HG02840 (cell line): Measurements from ENCODE around the gene ADAMTS16.

ENCODE experiments used
- ATAC-seq: cut with Tn5 transposase; IDR thresholded peaks from one replicate; pipeline ENCODE4 v1.9.1; 2021; ENCODE audit warnings: mild to moderate bottlenecking, moderate library complexity, moderate number of reproducible peaks; ENCODE audit not compliant: unreplicated experiment, low FRiP score

The ADAMTS16 gene

GRCh38 chr5:5220901-5221631 lies 80.9 kb downstream of the ADAMTS16 start:
- no peak for ATAC-seq

GRCh38 chr5:5221724-5222123 lies 81.6 kb downstream of the ADAMTS16 start:
- ATAC-seq = no peak

- ATAC-seq = no peak
Measured at GRCh38 chr5:5231576-5231975, 91.4 kb downstream of the ADAMTS16 start.

- ATAC-seq = no peak
Measured at GRCh38 chr5:5234912-5235311, 94.8 kb downstream of the ADAMTS16 start.

GRCh38 chr5:5235685-5236084 lies 95.6 kb downstream of the ADAMTS16 start:
- no peak for ATAC-seq

DNA sequence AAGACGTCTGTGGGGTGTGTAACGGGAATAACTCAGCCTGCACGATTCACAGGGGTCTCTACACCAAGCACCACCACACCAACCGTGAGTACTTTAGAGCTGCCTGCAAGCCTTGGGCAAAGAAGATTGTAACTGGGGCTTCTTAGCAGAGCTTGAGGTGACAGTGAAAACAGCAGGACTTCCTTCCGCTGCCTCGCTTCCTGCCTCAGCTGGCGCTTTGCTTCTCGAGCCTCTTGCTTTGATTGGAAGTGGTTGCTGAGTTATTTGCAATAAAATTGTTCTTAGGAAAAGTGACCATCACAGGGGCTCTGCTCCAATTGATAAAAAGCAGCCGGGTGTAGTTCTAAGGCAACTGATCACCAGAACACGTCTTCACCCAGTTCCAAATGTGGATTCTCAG lies 99.1 kb downstream of the ADAMTS16 start:
- no peak for ATAC-seq

DNA sequence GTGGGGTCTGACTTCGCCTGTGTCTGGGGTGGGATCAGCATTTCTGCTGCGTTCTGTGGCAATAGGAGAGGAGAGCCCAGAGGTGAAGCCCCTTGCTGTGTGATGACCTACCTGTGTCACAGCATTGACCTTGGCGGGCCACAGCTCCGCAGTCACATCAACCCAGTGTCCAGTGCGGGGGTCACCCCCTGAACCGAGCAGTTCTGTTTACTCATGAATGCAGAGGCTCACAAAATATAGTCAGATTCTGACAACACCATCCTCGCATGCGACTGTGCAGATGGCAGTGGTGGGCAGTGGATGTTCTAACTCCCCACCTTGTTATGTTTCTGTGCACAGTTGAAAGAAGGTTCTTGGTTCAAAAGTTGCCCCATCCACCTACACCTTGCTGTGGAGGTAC lies 100.1 kb downstream of the ADAMTS16 start:
- ATAC-seq = no peak

DNA sequence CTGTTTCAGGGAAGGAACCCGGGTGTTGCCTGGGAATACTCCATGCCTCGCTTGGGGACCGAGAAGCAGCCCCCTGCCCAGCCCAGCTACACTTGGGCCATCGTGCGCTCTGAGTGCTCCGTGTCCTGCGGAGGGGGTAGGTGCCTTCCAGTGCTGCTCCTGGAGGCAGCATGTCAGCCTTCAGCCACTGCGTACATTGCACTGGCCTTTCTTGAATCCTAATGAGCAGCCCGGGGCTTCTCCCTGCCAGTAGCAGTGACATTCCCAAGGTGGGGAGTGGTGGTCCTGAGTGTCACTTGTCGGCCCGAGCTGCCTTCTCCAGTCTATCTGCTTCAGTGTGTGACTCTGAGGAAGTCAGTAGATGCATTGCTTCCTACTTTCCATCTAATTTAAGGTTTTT lies 101.9 kb downstream of the ADAMTS16 start:
- no peak for ATAC-seq

DNA sequence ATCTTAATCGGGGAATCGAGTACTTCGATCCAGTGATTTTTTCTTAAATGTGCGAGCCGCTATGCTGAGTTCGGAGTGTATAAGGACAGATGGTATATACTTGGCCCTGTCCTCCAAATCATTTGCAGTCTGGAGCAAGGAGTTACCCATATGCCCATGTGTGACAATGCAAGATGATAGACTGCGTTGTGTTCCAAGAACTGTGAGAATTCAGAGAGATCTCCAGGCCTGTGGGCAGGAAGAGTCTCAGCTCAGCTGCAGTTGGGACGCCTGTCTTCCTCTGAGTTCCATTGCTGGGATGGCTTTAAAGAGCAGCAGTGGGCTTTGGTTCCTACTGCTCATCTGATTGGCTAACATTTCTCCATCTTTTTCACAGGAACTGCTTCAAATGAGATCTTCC lies 106.6 kb downstream of the ADAMTS16 start:
- ATAC-seq = no peak

DNA sequence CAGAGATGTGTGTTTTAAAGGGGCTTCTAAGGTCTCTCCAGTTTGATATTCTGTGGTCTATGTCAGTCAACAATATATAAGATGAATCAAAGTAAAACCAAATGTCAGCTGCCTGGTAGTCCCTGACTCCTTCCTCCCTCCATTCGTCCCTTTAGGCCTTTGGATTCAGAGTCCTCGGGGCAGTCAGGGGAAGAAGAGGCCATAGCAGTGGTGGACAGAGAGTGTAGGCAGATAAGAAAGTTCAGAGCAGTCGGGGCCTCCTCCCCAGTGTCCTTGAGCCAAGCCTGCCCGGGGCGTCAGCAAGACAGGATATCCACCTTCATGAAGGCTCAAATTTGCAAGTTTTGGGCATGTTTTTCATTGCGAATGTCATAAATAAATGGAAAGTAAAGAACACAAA lies 110.6 kb downstream of the ADAMTS16 start:
- ATAC-seq = no peak

GRCh38 chr5:5252106-5252505 lies 112.0 kb downstream of the ADAMTS16 start:
- no peak for ATAC-seq

DNA sequence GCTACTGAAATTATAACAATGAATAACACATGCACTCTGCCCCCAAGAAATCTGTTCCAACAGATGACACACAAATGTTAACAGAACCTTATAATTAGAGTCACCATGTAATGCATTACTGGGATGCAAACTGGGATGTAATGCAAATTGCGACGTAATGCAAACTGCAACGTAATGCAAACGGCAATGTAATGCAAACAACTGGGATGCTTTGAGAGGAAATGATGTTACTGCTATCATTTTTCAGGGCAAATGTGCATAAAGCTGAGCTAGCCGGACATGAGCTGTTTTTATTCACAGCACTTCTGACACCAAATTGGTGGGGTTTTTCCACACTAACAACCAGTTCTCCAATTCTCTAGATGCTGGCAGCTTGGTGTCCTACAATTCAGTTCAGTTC lies 117.2 kb downstream of the ADAMTS16 start:
- ATAC-seq = no peak

DNA sequence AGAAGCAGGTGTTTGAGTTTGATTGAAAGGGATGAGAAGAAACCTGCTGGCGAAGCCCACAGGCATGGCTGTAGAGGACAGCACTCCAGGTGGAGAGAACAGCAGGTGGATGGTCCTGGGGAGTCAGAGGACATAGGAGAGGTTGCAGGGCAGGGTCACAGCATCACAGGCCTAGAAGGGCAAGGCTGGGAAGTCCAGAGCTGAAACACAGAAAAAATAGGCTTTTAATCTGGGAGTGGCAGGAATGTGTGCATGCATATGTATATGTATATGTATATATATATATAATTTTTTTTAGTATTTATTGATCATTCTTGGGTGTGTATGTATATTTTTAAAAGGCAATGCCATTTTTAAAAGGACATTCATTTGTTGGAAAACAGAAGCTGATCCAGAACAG lies 118.4 kb downstream of the ADAMTS16 start:
- no peak for ATAC-seq

DNA sequence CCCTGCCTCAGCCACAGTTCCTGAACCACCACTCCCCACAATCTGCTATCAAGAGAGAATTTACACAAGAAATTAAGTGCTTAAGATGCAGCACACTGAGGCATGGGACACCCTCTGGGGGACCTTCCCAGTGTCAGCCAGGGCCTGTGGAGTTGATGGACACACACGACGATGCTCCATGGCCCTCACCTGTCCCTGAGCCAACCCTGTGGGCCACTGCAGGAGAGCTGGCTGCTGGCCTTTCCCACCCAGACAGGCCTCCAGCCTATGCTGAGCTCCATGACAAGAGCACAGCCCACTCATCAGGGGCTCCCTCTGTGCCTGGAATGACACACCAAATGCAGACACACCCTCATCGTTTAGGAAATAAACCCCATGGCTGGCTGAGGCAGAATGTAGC lies 124.6 kb downstream of the ADAMTS16 start:
- no peak for ATAC-seq

DNA sequence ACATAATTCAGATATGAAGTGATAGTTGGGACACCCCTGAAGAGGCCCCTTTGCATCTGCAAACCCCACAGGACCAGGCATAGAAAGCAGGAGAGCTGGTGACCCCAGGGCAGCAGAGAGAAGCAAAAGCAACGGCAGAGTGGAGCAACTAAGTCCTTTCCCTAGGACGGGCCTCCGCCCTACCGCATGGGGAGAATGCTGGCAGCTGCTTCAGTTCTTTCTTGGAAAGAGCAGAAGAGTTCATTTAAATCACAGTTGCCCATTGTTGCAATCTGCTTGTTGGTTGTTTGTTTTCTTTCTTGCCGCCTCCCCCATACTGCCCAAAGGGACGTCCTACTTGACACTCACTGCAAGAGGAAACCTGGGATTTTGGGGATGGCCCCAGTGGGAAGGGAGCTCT lies 126.2 kb downstream of the ADAMTS16 start:
- ATAC-seq = no peak

GRCh38 chr5:5270161-5270560 lies 130.0 kb downstream of the ADAMTS16 start:
- ATAC-seq = no peak

DNA sequence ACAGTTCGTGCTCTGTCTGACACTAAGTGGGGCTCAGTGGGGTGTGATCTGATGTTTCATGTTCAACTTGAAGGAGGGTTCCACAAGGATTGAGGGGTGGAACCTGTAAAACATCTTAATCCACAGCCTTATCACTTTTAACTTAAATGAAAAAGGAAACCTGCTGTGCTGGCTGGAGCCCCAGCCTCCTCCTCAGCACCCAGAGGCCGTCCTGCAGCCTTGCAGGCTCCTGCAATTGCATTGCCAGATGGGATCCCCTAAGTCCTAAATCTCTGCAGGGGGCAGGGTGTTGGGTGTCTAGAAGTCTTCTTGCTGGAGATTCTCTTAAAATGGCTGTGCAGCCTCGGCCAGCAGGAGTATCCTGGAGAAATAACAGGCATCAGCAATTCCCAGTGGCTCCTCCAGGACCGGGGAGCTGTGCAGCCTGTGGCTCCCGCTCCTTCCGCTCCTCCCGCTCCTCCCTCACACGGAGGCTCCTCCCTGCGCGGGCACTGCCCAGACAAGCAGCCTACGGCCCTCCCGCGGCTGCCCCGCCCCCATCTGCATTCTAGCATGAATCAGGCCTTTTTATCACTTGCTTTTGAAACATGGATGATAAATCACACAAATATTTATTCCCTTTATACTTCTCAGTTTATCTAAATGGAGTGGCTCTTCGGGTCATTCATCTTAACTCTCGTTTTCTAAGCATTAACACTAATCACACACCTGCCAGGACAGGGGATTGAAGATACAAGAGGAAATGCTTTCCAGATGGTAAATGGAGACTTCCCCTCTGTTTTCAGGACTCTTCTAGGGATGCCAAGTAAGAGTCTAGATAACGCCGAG lies 131.0 kb downstream of the ADAMTS16 start:
- ATAC-seq = no peak

DNA sequence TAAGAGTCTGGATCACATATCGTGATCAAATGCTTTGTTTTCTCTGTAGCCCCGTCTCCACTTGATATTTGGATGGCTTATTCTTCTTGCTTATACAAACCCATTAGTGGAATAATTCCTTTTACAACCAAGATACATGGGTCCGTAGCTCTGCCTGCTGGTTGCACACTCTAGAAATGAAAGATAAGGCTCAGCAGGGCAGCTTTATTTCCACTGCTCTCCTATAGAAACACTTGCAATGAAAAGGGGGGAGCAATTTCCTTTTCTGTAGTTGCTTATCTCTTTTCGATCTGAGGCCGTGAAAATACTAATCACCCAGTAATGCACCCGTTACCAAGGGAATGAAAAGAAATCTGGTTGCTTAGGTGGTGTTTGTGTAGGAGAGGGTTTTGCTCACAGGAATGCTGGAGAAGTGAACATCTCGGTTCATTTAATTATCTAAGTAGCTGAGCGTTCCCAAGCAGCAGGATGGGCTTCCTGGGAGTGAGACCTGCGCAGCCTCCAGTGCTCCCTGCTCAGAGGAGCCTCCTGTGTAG lies 131.7 kb downstream of the ADAMTS16 start:
- no peak for ATAC-seq

DNA sequence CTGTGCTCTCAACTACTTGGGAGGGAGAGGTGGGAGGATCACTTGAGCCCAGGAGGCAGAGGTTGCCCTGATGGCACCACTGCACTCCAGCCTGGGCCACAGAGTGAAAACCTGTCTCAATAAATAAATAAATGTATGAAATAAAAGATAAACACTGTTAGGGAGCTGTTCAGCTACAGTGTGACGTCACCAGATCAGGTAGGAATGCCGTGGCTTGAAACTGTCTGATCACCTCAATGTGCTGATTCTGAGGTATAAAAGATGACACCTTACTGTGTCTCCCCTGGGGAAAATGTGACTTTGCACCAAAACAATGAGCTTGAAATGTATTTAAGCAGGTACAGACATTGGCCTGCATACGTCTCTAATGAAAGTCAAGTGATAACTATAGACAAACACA lies 133.3 kb downstream of the ADAMTS16 start:
- no peak for ATAC-seq

- no peak for ATAC-seq
Measured at GRCh38 chr5:5273976-5274375, 133.8 kb downstream of the ADAMTS16 start.

DNA sequence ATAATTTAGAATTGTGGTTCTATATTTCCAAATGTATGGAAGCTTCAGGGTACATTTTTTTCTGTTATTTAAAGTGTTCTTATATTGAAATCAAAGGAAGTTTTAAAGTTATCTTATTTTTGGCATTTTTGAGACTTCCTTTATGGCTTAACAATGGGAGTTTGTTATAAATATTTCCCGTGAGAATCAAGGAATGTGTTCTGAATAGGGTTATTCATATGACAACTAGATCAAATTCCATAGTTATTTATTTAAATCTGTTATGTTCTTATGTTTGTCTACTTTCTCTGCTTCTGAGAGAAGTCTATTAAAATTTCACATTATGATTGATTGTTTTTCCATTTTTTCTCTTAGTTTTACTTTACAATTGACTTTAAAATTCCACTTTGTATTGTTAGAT lies 135.1 kb downstream of the ADAMTS16 start:
- no peak for ATAC-seq

DNA sequence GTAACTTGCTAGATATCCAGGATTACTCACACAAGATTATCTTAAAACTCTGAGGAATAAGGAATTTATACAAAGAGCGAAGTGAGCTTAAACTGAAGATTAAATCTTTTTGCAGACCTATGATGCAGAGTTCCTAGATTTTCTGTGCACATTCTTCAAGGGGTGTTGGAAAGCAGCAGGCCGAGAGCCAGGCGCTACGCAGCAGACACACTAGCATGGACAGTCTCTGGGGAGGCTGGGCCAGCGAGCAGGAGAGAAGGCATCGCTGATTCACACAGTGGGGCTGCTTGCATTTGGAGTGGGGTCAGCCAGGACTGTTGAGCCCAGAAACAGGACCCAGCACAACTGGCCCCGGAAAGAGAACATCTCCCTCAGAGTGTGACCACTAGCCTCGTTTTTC lies 136.3 kb downstream of the ADAMTS16 start:
- ATAC-seq = no peak
